Endothelial cell of umbilical vein (primary cell): ENCODE measurements around the gene TNFRSF1B. TPM values are rescaled to one million over a fixed set of nuclear protein-coding genes. Genes with fewer than 3 reads are reported as not detected.

ENCODE experiments used
- BruUV-seq: library from RNA; stranded (reverse); fragments of 400-500 nt; replicated peaks from 2 replicates; lab custom pipeline; 2021; lab: Mats Ljungman, UMichigan
- CTCF ChIA-PET: fragments of 300-600, 350-600 bp; sonication (Branson Sonifier 250); formaldehyde crosslinking; loops from one replicate; lab custom pipeline; 2021; ENCODE audit warnings: antibody characterized with exemption, inconsistent platforms; lab: Charles Lee
- POLR2A ChIA-PET: fragments of 300-600, 350-600 bp; sonication (Branson Sonifier 250); formaldehyde crosslinking; loops from one replicate; lab custom pipeline; 2021; ENCODE audit warnings: antibody characterized with exemption, inconsistent platforms; lab: Charles Lee
- DNase-seq: peaks from one replicate; pipeline ENCODE4 v3.0.0-alpha.2; 2011; ENCODE audit warnings: low read depth, low spot score
- FAIRE-seq: peaks from 2 replicates; lab custom pipeline; 2011; peaks lifted over from hg19 to GRCh38; lab: Jason Lieb, UNC
- H2AFZ ChIP-seq: 2 replicates; pipeline ENCODE4 v1.6.0; 2012; ENCODE audit warnings: low read depth, low read length, control low read depth, inconsistent platforms
- H3K27ac ChIP-seq: 2 replicates; pipeline ENCODE4 v1.5.1; 2011; ENCODE audit warnings: low read depth, mild to moderate bottlenecking, control low read depth, low read length, moderate library complexity; ENCODE audit not compliant: insufficient read depth
- H3K27me3 ChIP-seq, 2 experiments: 2 replicates each; pipeline versions ENCODE4 v1.6.0 to v1.6.1; 2011; ENCODE audit warnings: low read length in 2 of 2, mixed read lengths in 1 of 2; ENCODE audit not compliant: control insufficient read depth in 2 of 2, insufficient read depth in 2 of 2
- H3K36me3 ChIP-seq, 2 experiments: 2 replicates in 1 of 2; 3 replicates in 1 of 2; pipeline ENCODE4 v1.5.1; 2011; ENCODE audit warnings: low read length in 2 of 2, mild to moderate bottlenecking in 1 of 2, moderate library complexity in 1 of 2; ENCODE audit not compliant: control insufficient read depth in 2 of 2, insufficient read depth in 2 of 2; ENCODE audit errors: extremely low read depth in 1 of 2
- H3K4me1 ChIP-seq: 3 replicates; pipeline ENCODE4 v1.5.1; 2011; ENCODE audit warnings: mild to moderate bottlenecking, low read length; ENCODE audit not compliant: control insufficient read depth, insufficient read depth; ENCODE audit errors: extremely low read depth
- H3K4me2 ChIP-seq: 2 replicates; pipeline ENCODE4 v1.6.1; 2011; ENCODE audit warnings: low read length, control low read depth, mixed read lengths; ENCODE audit not compliant: insufficient read depth
- H3K4me3 ChIP-seq, 3 experiments: fragments of 200-600 bp in 1 of 3; sonication (generic), shearing (Covaris generic) in 1 of 3; replicated peaks in 1 of 3; 2 replicates each; pipeline ENCODE4 v1.5.1; 2011 to 2016; ENCODE audit warnings: control low read depth in 3 of 3, low read length in 3 of 3, mild to moderate bottlenecking in 2 of 3, inconsistent platforms in 1 of 3, low read depth in 1 of 3, moderate library complexity in 1 of 3; ENCODE audit not compliant: insufficient read depth in 1 of 3
- H3K79me2 ChIP-seq: 2 replicates; pipeline ENCODE4 v1.6.0; 2012; ENCODE audit warnings: low read length, inconsistent platforms; ENCODE audit not compliant: control insufficient read depth, insufficient read depth
- H3K9ac ChIP-seq: replicated peaks from 2 replicates; pipeline ENCODE3; 2011; ENCODE audit warnings: low read length, control low read depth; ENCODE audit not compliant: insufficient read depth; ENCODE audit errors: extremely low read depth
- H3K9me1 ChIP-seq: replicated peaks from 3 replicates; pipeline ENCODE4 v1.6.0; 2011; ENCODE audit warnings: mild to moderate bottlenecking, low read length; ENCODE audit not compliant: control insufficient read depth, insufficient read depth; ENCODE audit errors: extremely low read depth
- H3K9me3 ChIP-seq: replicated peaks from 2 replicates; pipeline ENCODE4 v1.5.1; 2012; ENCODE audit warnings: low read length, inconsistent platforms; ENCODE audit not compliant: control insufficient read depth, insufficient read depth
- H4K20me1 ChIP-seq: replicated peaks from 2 replicates; pipeline ENCODE3; 2011; ENCODE audit warnings: mild to moderate bottlenecking, low read length; ENCODE audit not compliant: control insufficient read depth, insufficient read depth; ENCODE audit errors: extremely low read depth
- CTCF ChIP-seq, 2 donors: IDR thresholded peaks; 1 replicate in 1 of 2; 2 replicates in 1 of 2; pipeline ENCODE4 v1.5.1; 2011; ENCODE audit warnings: low read length in 2 of 2, mild to moderate bottlenecking in 2 of 2, moderate library complexity in 2 of 2, control low read depth in 1 of 2, inconsistent platforms in 1 of 2, low read depth in 1 of 2; ENCODE audit not compliant: insufficient read depth in 1 of 2; ENCODE audit errors: extremely low read depth in 1 of 2
- EZH2 ChIP-seq: IDR thresholded peaks from 2 replicates; pipeline ENCODE4 v1.6.1; 2012; ENCODE audit warnings: borderline replicate concordance, low read depth, mild to moderate bottlenecking, moderate library complexity, low read length, inconsistent platforms; ENCODE audit not compliant: severe bottlenecking
- FOS ChIP-seq: IDR thresholded peaks from 2 replicates; pipeline ENCODE4 v1.6.1; 2011; ENCODE audit warnings: mild to moderate bottlenecking, low read length, moderate library complexity, borderline replicate concordance; ENCODE audit not compliant: insufficient read depth
- GATA2 ChIP-seq: IDR thresholded peaks from 2 replicates; pipeline ENCODE4 v1.7.0; 2011; ENCODE audit warnings: low read depth, mild to moderate bottlenecking, moderate library complexity, mixed read lengths, low read length; ENCODE audit not compliant: insufficient read length, insufficient read depth
- JUN ChIP-seq: IDR thresholded peaks from 2 replicates; pipeline ENCODE4 v1.6.1; 2011; ENCODE audit warnings: borderline replicate concordance, low read depth; ENCODE audit not compliant: insufficient read length, insufficient read depth
- MAX ChIP-seq: IDR thresholded peaks from 2 replicates; pipeline ENCODE4 v1.6.1; 2011; ENCODE audit not compliant: insufficient read depth, insufficient read length
- MYC ChIP-seq: IDR thresholded peaks from one replicate; pipeline ENCODE4 v1.6.1; 2011; ENCODE audit warnings: mild to moderate bottlenecking, low read depth, low read length
- POLR2A ChIP-seq: IDR thresholded peaks from 2 replicates; pipeline ENCODE4 v1.6.1; 2012; ENCODE audit warnings: low read depth, mild to moderate bottlenecking, control low read depth, low read length
- POLR2AphosphoS5 ChIP-seq: IDR thresholded peaks from 2 replicates; pipeline ENCODE4 v1.6.1; 2012; ENCODE audit warnings: low read depth, mild to moderate bottlenecking, control low read depth, low read length, moderate library complexity; ENCODE audit not compliant: insufficient read depth
- dilution Hi-C: fragments of 300-500 bp; cut with MboI; formaldehyde crosslinking; loops from one replicate; pipeline ENCODE4 v1.15.0; 2019; ENCODE audit warnings: low sequenced_read_pairs; ENCODE audit not compliant: extremely low pct_ligation_motif_present
- intact Hi-C: fragments of 100-400 bp; cut with micrococcal nuclease; formaldehyde crosslinking; loops from one replicate; pipeline ENCODE4 v1.10.0; 2022
- polyA plus RNA-seq, 4 experiments: library from polyadenylated mRNA; depleted of rRNA in 3 of 4; stranded (reverse) in 3 of 4; unstranded in 1 of 4; fragments of >200 nt; gene quantifications; 2 replicates each; pipeline versions ENCODE4 v1.2.1 to v1.2.3, GENCODE V29; 2011 to 2012; ENCODE audit warnings: missing spikeins in 1 of 4
- total RNA-seq: library from RNA; stranded (reverse); gene quantifications from 2 replicates; pipeline ENCODE4 v1.2.3, GENCODE V29; 2021

The TNFRSF1B gene
- total and polyA plus RNA-seq, 2 donors (not counting 3 experiments of a cell fraction or from before 2014, with no cell fraction given): 53.6 to 65.9 TPM

DNA sequence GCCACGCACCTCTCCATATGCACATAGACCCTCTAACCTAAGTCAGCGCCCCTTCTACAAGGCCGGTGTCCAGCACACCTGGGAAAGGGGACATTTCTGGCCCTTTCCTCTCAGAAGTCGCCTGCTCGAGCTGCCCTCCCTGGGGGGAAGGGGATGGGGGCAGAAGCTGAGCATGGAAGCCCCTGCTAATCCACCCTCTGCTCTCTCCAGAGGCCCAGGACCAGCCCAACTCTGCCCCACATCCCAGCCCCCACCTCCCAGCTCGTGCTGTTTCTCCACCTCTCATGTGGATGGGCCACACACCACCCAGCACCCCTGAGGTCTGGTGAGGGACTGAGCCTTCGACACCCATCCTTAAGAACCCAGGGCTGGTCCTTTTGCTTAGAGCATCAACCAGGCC, 14.8 kb downstream of the TNFRSF1B start:
- Histone ChIP-seq H3K27ac (no peak overlapping the region), H3K9ac (no peak overlapping the region), H3K9me1 (no peaks in the 10 kb centered on the region), H2AFZ (no peak overlapping the region), H3K36me3 (no peaks in the 10 kb centered on the region), H3K79me2 (peaks cover 9% of the 10 kb centered on the region), H3K4me1 (peaks cover 49% of the 10 kb centered on the region), H4K20me1 (no peaks in the 10 kb centered on the region), H3K9me3 (no peaks in the 10 kb centered on the region), H3K4me2 (no peak overlapping the region), H3K27me3 (no peaks in the 10 kb centered on the region), H3K4me3 (no peak overlapping the region)
- intact Hi-C loops (no loop called here), dilution Hi-C loops (no loop called here)
- BruUV-seq: no TSS peak
- TF ChIP-seq MYC (no peak), JUN (no peak), GATA2 (no peak), MAX (no peak), CTCF (IDR thresholded peaks at IDR 0.05; ENCODE audit: extremely low read depth in 1 of 2, insufficient read depth in 1 of 2, low read depth in 1 of 2, low read length in 2 of 2) (no peak), POLR2AphosphoS5 (no peak), POLR2A (no peak), EZH2 (no peak), FOS (no peak)
- ChIA-PET POLR2A (no interaction called here), CTCF (interaction anchor here (0.6 to 8.3 kb wide), 2 partner anchors 8 to 57 kb away, joined by 3 to 118 read pairs; no protein-coding TSS in a partner anchor)
- FAIRE-seq: no peak
- no peak for DNase-seq
